Neutrophil (primary cell): ENCODE measurements around the gene EPHA4.

Experiments used
- H3K27ac ChIP-seq: fragments of 200-600 bp; sonication (generic); 2 replicates; pipeline ENCODE4 v1.5.1; 2016; ENCODE audit warnings: mild to moderate bottlenecking, moderate library complexity
- H3K27me3 ChIP-seq: fragments of 200-600 bp; sonication (generic); 2 replicates; pipeline ENCODE4 v1.6.0; 2016; ENCODE audit warnings: mild to moderate bottlenecking
- H3K36me3 ChIP-seq: fragments of 200-600 bp; sonication (generic); 2 replicates; pipeline ENCODE4 v1.5.1; 2017
- H3K4me1 ChIP-seq, 2 experiments: fragments of 200-600 bp in 1 of 2; sonication (generic) in 1 of 2; 1 replicate in 1 of 2; 2 replicates in 1 of 2; pipeline versions ENCODE4 v1.5.1 to v1.6.1; 2013 to 2016; ENCODE audit warnings: low read depth in 1 of 2, low read length in 1 of 2, mild to moderate bottlenecking in 1 of 2, moderate library complexity in 1 of 2; ENCODE audit not compliant: control insufficient read depth in 1 of 2, insufficient read depth in 1 of 2
- H3K4me3 ChIP-seq, 2 experiments: fragments of 200-600 bp in 1 of 2; sonication (generic) in 1 of 2; 1 replicate in 1 of 2; 2 replicates in 1 of 2; pipeline ENCODE4 v1.5.1; 2013 to 2016; ENCODE audit warnings: low read depth in 1 of 2, low read length in 1 of 2, mild to moderate bottlenecking in 1 of 2, moderate library complexity in 1 of 2
- H3K9me3 ChIP-seq: fragments of 200-600 bp; sonication (generic); 2 replicates; pipeline ENCODE4 v1.5.1; 2016
- TF ChIP-seq, protein P1 (sequence below): fragments of 200-600 bp; sonication (generic); IDR thresholded peaks from 2 replicates; pipeline ENCODE4 v1.5.1; 2016; ENCODE audit warnings: antibody characterized with exemption

EPHA4 gene

DNA sequence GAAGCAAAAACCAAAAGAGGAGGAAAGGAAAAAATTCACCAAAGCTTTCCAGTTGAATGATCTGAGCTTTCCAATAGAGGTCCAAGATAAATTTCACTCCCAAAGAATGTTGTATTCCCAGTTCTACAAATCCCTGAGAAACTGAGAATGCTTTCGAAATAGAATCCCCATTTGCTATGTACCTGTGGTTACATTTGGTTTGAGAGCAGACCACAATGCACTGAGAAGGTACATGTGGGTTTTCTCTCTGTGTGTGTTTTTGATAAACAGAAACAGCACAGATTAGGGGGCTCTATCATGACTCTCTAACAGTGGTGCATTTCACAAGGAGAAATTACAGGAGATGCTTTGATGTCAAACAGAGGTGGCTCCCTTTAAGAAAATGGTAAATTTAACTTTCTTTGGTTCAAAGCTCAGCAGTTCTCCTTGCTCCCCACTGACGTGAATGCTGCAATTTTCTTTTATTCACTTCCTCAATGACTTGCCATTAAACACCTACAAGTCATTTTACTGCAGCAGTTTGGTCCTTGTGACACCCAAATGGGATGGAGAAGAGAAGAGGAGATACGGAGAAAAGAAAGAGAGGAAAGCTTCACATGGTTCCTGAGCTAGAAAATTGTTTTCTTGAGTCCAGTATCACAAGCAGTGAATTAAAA is 108.7 kb downstream of the EPHA4 start:
- TF ChIP-seq, protein P1, sequence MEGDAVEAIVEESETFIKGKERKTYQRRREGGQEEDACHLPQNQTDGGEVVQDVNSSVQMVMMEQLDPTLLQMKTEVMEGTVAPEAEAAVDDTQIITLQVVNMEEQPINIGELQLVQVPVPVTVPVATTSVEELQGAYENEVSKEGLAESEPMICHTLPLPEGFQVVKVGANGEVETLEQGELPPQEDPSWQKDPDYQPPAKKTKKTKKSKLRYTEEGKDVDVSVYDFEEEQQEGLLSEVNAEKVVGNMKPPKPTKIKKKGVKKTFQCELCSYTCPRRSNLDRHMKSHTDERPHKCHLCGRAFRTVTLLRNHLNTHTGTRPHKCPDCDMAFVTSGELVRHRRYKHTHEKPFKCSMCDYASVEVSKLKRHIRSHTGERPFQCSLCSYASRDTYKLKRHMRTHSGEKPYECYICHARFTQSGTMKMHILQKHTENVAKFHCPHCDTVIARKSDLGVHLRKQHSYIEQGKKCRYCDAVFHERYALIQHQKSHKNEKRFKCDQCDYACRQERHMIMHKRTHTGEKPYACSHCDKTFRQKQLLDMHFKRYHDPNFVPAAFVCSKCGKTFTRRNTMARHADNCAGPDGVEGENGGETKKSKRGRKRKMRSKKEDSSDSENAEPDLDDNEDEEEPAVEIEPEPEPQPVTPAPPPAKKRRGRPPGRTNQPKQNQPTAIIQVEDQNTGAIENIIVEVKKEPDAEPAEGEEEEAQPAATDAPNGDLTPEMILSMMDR: no peak
- Histone ChIP-seq H3K27me3 (no peaks in the 10 kb centered on the region), H3K4me1 (peaks cover 11 to 23% of the 10 kb centered on the region in 2 experiments), H3K9me3 (no peaks in the 10 kb centered on the region), H3K4me3 (no peak overlapping the region), H3K27ac (no peak overlapping the region), H3K36me3 (no peaks in the 10 kb centered on the region)

DNA sequence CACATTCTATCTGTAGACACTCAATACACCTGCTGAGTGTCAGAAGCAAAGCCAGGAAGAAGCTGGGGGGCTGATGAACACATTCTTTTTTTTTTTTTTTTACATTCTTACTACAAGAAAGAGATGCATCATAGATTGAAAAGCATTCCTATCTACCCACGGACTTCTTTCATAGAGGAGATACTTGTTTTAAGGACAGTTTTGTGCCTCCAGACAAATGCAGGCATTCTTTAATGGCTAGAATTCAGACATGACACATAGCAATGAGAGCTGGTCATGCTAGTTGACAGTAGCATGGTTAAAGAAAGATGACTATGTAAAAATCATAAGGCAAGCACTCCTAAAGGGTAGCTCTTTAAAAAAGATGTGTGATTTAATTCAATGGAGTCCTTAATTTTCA is 110.2 kb downstream of the EPHA4 start:
- TF ChIP-seq, protein P1: no peak
- Histone ChIP-seq H3K27ac (no peak overlapping the region), H3K36me3 (no peaks in the 10 kb centered on the region), H3K4me1 (peaks cover 11 to 23% of the 10 kb centered on the region in 2 experiments), H3K27me3 (no peaks in the 10 kb centered on the region), H3K4me3 (no peak overlapping the region), H3K9me3 (no peaks in the 10 kb centered on the region)

DNA sequence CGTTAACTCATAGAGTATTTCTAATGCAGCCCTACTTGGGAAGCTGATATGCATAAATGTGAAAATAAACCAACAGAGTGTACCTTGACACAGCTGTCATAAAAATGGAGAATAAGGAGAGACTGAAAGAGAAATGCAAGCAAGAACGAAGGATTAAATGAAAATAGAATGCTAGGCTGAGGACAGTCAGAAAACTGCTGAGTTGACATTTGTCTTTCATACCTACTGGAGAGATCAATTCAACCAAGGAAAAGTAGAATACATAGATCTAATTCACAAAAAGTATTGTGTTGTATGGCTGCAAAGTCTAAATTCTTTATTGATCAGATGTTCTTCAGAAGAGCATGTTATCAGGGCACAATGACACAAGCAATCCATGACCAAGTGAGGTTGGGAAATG is 112.0 kb downstream of the EPHA4 start:
- Histone ChIP-seq H3K27ac (peak overlapping the region; percentile 23), H3K27me3 (no peaks in the 10 kb centered on the region), H3K9me3 (no peaks in the 10 kb centered on the region), H3K36me3 (no peaks in the 10 kb centered on the region), H3K4me3 (no peak overlapping the region), H3K4me1 (peaks cover 6 to 16% of the 10 kb centered on the region in 2 experiments)
- TF ChIP-seq, protein P1: no peak

DNA sequence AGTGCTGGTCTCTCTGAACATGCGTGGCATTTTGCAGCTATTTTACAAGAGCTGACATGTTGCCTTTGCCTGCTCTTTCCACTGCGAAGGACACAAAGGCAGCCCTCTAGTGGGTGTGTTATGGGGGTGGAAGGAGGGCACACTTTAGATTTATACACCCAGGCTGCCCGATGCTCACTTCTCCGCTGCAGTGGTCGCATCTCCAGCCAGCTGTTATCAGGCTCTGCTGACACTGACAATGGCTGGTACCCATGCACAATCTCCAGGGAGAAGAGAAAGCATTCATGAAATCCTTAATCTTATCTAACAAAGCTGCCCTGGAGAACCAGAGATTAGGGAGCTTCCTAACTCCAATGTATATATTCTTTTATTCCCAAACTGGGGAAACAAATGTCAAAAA is 113.5 kb downstream of the EPHA4 start:
- Histone ChIP-seq H3K27me3 (no peaks in the 10 kb centered on the region), H3K27ac (no peak overlapping the region), H3K9me3 (no peaks in the 10 kb centered on the region), H3K36me3 (no peaks in the 10 kb centered on the region), H3K4me1 (peaks cover 6 to 16% of the 10 kb centered on the region in 2 experiments), H3K4me3 (no peak overlapping the region)
- TF ChIP-seq, protein P1: no peak

DNA sequence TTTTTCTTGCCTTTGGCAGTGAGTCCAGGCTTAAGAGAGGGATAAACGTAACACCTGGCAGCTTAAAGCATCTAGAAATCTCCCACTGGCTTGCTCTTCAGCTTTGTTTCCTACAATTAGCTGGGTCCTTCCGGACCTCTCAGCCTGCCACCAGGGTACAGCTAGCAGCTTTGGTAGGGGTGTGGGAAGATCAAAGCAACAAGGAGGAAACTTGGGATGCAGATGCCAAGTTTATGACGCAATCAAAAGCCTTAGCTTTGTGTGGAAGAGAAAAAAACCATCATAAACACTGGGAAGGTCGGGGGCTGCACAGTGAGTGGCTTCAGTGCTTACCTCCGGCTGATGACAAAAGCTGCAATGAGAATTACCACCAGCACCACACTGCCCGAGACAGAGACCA is 116.9 kb downstream of the EPHA4 start:
- Histone ChIP-seq H3K4me3 (no peak overlapping the region), H3K27ac (no peak overlapping the region)

More for the DNA sequence above, 116.9 kb downstream of the EPHA4 start:
- Histone ChIP-seq H3K9me3 (no peaks in the 10 kb centered on the region), H3K27me3 (no peaks in the 10 kb centered on the region), H3K4me1 (peaks cover under 1 to 3% of the 10 kb centered on the region in 2 experiments), H3K36me3 (no peaks in the 10 kb centered on the region)
- TF ChIP-seq, protein P1: no peak
